ENCODE results near the gene FAM81B. TPM values are rescaled to one million over a fixed set of nuclear protein-coding genes. Genes with fewer than 3 reads are reported as not detected.
A peak's percentile ranks its signal among the peaks of the same experiment; 100 is the strongest.
"Not testable (repeated sequence)": the region's sequence is repeated elsewhere in the genome, so short reads cannot be mapped to it uniquely, and the experiment has no call there.

FAM81B gene
- total RNA-seq, 8 experiments from 2014 or later = 0.50 to 46.3 (median 6.0) TPM; not detected in 4

DNA sequence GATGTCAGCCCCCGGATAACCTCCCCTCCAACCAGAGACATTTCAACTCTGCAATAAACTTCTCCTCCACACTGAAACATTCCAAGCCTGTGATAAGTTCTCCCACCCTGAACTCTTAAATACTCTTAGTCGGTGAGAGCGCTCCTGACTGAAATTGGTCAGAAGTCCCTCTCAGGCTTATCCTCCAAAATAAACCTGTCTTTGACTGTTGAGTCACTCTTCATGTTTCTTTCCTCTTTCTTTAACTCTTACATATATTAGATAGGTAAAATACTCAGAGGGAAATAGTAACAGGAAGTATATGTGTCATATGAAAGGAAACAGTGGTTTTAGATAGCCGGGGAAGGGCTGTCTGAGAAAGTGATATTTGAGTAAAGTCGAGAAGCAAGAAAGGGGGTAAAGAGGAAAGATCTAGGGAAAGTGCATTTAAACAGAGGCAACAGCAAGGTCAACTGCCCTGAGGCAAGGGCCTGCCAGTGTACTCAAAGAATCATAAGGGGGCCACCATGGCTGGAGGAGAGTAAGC, 11.0 kb upstream of the FAM81B start:
- Histone ChIP-seq H3K27ac (no peak overlapping the region), H3K4me1 (replicated peaks in 1 of 2) (peaks cover 0 to 11% of the 10 kb centered on the region in 2 donors), H3K4me3 (no peak overlapping the region)
- in situ Hi-C loops (cut with MboI; ENCODE audit: low pct_unique_long_range_greater_than_20kb in 2 of 9, low sequenced_read_pairs in 9 of 9, unreplicated experiment in 9 of 9) = no loop called here
- no peak for ATAC-seq (replicated peaks in 6 of 8)
- 49 to 96% (median 88%) methylated on average over 1 to 5 of the region's 5 CpGs for WGBS, 10 experiments

DNA sequence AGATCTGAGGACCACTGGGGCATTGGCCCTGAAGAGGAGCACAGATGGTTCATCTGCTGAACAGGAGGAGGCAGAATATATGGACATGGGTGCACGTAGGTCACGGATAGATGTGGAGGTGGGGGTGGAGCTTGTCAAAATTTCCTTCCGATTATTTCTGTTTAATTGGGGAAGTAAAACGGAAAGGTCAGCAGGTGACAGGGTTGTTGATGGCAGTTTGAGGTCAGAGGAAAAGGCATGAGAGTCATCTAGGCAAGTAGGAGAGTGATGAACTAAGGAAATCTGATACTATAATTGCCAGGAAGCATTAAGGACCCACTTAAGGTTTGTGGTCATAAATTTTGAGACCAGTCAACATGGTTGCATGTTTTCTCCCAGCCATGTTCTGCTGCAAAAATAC, 8.4 kb upstream of the FAM81B start:
- 14 to 69% (median 35%) methylated on average over 1 to 4 of the region's 4 CpGs; no CpG with 5 or more reads in 2 of the 10 experiments for WGBS, 10 experiments
- Histone ChIP-seq H3K4me1 (replicated peaks in 1 of 2) (peaks cover 0 to 11% of the 10 kb centered on the region in 2 donors), H3K4me3 (no peak overlapping the region), H3K27ac (no peak overlapping the region)
- in situ Hi-C loops (cut with MboI; ENCODE audit: low pct_unique_long_range_greater_than_20kb in 2 of 9, low sequenced_read_pairs in 9 of 9, unreplicated experiment in 9 of 9) = no loop called here
- ATAC-seq (replicated peaks in 6 of 8) = peak in 5 of 8 experiments; percentile 43 to 96 (median 94)

DNA sequence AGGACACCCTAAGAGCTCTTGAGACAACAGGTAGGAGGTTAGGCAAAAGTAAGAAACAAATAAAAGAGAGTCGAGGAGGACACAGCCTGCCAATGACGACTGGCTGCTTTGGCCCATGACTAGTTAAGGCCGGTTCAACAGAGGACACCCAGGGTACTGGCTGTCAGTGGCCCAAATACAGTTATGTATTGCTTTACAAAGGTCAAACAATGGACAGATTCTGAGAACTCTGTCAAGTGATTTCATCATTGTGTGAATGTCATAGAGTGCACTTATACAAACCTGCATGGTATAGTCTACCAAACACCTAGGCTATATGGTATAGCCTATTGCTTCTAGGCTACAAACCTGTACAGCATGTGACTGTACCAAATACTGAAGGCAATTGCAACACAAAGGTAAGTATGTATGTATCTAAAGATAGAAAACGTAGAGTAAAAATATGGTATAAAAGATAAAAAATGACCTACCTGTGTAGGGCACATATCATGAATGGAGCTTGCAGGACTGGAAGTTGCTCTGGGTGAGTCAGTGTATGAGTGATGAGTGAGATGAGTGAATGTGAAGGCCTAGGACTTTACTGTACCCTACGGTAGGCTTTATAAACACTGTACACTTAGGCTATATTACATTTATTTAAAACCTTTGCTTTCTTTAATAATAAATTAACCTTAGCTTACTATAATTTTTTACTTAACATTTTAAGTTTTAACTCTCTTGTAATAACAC, 6.5 kb upstream of the FAM81B start:
- WGBS, 10 experiments = 33 to 100% (median 80%) methylated on average over 1 to 5 of the region's 5 CpGs; no CpG with 5 or more reads in 1 of the 10 experiments
- in situ Hi-C loops (cut with MboI; ENCODE audit: low pct_unique_long_range_greater_than_20kb in 2 of 9, low sequenced_read_pairs in 9 of 9, unreplicated experiment in 9 of 9) = no loop called here
- H3K4me3 ChIP-seq = no peak overlapping the region
- no peak overlapping the region for H3K27ac ChIP-seq
- peaks cover 0 to 11% of the 10 kb centered on the region in 2 donors for H3K4me1 ChIP-seq (replicated peaks in 1 of 2)
- ATAC-seq (replicated peaks in 6 of 8) = no peak

DNA sequence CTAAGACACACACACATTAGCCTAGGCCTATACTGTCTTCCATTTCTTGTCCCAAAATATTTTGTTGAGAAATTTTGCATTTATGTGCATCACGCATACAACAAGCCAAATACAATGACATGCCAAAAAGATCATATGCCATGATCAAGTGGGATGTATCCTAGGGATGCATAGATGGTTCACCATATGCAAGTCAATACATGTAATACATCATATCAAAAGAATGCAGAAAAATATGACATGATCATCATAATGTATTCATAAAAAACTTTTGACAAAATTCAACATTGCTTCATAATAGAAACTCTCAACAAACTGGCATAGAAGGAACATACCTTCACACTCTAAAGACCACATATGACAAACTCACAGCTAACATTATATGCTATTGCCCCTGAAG, 5.8 kb upstream of the FAM81B start:
- Histone ChIP-seq H3K4me3 (no peak overlapping the region), H3K4me1 (replicated peaks in 1 of 2) (peaks cover 0 to 11% of the 10 kb centered on the region in 2 donors), H3K27ac (no peak overlapping the region)
- 25 to 100% (median 93%) methylated on average over 1 of the region's 1 CpG; no CpG with 5 or more reads in 1 of the 10 experiments for WGBS, 10 experiments
- ATAC-seq (replicated peaks in 6 of 8) = no peak
- in situ Hi-C loops (cut with MboI; ENCODE audit: low pct_unique_long_range_greater_than_20kb in 2 of 9, low sequenced_read_pairs in 9 of 9, unreplicated experiment in 9 of 9) = no loop called here

DNA sequence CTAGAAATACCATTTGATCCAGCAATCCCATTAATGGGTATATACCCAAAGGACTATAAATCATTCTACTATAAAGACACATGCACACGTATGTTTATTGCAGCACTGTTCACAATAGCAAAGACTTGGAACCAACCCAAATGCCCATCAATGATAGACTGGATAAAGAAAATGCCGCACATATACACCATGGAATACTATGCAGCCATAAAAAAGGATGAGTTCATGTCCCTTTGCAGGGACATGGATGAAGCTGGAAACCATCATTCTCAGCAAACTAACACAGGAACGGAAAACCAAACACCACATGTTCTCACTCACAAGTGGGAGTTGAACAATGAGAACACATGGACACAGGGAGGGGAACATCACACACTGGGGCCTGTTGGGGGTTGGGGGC, 799 bp downstream of the FAM81B start:
- ATAC-seq (replicated peaks in 6 of 8); H3K27ac ChIP-seq; H3K4me1 ChIP-seq (replicated peaks in 1 of 2); in situ Hi-C loops (cut with MboI; ENCODE audit: low pct_unique_long_range_greater_than_20kb in 2 of 9, low sequenced_read_pairs in 9 of 9, unreplicated experiment in 9 of 9); H3K4me3 ChIP-seq: not testable (repeated sequence)
- 40 to 100% methylated on average over 1 of the region's 3 CpGs; no CpG with 5 or more reads in 8 of the 10 experiments for WGBS, 10 experiments

DNA sequence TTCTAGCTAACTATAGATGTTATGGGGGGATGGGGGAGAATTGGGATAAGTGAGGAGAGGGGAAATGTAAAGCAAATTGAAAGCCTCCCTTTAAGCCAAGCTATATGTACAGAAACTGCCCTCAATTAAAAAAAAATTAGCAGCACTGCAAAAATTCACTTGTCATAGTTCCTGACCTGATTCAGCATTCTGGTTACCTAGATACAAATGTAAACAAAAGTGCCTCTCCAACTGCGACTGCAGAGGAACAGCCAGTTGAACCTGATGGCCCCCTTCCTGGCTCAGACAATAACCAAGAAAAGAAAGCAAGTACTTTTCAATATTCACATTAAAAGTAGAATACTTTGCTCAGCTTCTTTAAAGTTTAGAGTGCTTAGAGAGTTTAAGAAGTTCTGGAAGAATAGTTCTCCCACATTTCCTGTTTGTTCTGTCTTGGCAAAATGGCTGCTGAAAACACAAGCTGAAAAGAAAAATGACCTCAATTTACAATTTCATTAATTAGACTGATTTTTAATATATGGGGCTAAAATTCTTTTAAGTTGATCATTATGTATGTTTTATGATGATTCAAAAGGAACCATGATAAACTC, 1.5 kb downstream of the FAM81B start:
- H3K4me3 ChIP-seq = peak overlapping the region in 1 of 5 donors; percentile 13
- no peaks in the 10 kb centered on the region for H3K4me1 ChIP-seq (replicated peaks in 1 of 2)
- peak in 6 of 8 experiments; percentile 22 to 69 (median 63) for ATAC-seq (replicated peaks in 6 of 8)
- in situ Hi-C loops (cut with MboI; ENCODE audit: low pct_unique_long_range_greater_than_20kb in 2 of 9, low sequenced_read_pairs in 9 of 9, unreplicated experiment in 9 of 9) = no loop called here
- WGBS, 10 experiments = 0 to 38% (median 20%) methylated on average over 1 of the region's 1 CpG; no CpG with 5 or more reads in 3 of the 10 experiments
- H3K27ac ChIP-seq = no peak overlapping the region

DNA sequence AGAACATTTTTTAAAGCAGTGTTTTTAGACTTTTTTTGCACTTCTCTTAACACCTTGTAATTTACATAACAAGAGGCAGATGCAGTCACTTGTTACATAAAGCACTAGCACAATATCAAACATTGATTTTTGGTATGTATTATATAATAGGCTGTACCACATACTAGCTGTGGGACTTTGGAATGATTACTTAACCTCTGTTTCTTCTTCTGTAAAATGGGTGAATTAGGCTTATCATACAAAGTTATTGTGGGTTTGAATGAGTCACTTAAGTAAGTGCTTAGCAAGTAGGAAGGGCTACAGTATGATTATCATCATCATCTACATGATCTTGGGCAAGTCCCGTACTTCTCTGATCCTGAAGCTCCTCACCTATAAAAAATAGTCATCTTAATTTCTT, 2.1 kb downstream of the FAM81B start:
- no peak overlapping the region for H3K4me3 ChIP-seq
- in situ Hi-C loops (cut with MboI; ENCODE audit: low pct_unique_long_range_greater_than_20kb in 2 of 9, low sequenced_read_pairs in 9 of 9, unreplicated experiment in 9 of 9) = no loop called here
- no peak overlapping the region for H3K27ac ChIP-seq
- no peaks in the 10 kb centered on the region for H3K4me1 ChIP-seq (replicated peaks in 1 of 2)
- 38 to 100% (median 83%) methylated on average over 1 of the region's 1 CpG; no CpG with 5 or more reads in 3 of the 10 experiments for WGBS, 10 experiments
- no peak for ATAC-seq (replicated peaks in 6 of 8)

DNA sequence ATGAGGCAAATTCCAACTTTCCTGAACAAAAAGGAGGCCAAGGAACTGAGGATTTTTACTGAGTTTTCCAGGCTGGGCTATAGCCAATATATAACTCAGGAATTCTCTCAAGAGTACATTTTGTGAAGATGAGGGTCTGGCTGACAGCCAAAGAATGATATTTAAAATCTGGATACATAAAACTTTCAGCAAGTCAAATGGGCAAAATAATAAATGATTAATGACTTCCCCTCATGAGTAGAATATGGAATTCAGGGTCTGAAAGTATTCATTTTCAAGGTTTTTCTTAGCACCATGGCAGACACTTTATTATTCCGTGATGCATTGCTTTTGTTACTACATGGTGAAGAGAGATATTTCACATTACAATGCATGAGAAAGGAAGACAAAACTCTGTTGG, 7.8 kb downstream of the FAM81B start:
- WGBS, 10 experiments = 30 to 100% (median 90%) methylated on average over 1 of the region's 1 CpG; no CpG with 5 or more reads in 2 of the 10 experiments
- in situ Hi-C loops (cut with MboI; ENCODE audit: low pct_unique_long_range_greater_than_20kb in 2 of 9, low sequenced_read_pairs in 9 of 9, unreplicated experiment in 9 of 9) = no loop called here
- no peak overlapping the region for H3K27ac ChIP-seq
- peaks cover 0 to 7% of the 10 kb centered on the region in 2 donors for H3K4me1 ChIP-seq (replicated peaks in 1 of 2)
- no peak overlapping the region for H3K4me3 ChIP-seq
- ATAC-seq (replicated peaks in 6 of 8) = no peak

DNA sequence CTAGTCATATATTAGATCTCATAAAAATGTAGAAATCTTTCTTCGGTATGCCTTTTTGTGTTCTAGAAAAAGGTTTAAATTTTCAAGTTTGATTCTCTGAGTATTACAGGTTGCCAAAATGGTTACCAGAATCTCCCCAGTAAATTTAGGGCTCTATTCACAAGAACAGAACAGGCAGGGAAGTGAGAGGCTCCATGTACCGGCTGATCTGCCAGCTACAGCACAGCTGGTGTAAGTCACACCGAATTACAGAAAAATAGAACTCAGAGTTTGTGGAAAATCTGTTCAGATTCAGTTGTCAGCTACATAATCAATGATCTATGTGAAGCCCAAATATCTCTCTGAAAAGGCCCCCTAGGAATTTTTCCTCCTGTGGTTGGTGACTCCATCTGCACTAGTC, 10.5 kb downstream of the FAM81B start:
- ATAC-seq (replicated peaks in 6 of 8) = no peak
- Histone ChIP-seq H3K4me1 (replicated peaks in 1 of 2) (peaks cover 0 to 7% of the 10 kb centered on the region in 2 donors), H3K27ac (no peak overlapping the region), H3K4me3 (no peak overlapping the region)
- WGBS, 10 experiments = 24 to 100% (median 68%) methylated on average over 1 to 3 of the region's 3 CpGs; no CpG with 5 or more reads in 1 of the 10 experiments
- in situ Hi-C loops (cut with MboI; ENCODE audit: low pct_unique_long_range_greater_than_20kb in 2 of 9, low sequenced_read_pairs in 9 of 9, unreplicated experiment in 9 of 9) = no loop called here

DNA sequence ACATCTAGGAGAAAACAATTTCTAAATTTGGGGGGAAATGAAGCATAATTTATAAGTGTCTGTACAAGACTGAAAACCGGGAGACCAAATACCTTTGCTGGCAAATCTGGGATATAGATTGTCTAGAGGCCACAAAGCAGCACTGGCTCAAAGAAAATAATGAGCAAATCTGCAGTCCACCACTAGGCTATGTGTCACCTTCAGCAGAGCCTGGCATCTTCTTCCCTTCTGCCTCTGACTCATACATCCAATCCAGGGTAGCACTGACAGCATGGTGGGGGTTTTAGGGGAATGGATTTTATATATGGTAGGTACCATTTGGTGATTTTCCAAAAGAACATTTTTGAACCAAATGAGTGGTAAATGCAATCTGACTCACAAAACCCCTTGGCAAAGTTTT, 12.8 kb downstream of the FAM81B start:
- ATAC-seq (replicated peaks in 6 of 8) = peak in 1 of 8 experiments; percentile 31
- H3K4me3 ChIP-seq = no peak overlapping the region
- peaks cover 0 to 7% of the 10 kb centered on the region in 2 donors for H3K4me1 ChIP-seq (replicated peaks in 1 of 2)
- in situ Hi-C loops (cut with MboI; ENCODE audit: low pct_unique_long_range_greater_than_20kb in 2 of 9, low sequenced_read_pairs in 9 of 9, unreplicated experiment in 9 of 9) = no loop called here
- no peak overlapping the region for H3K27ac ChIP-seq
- 0 to 100% (median 8%) methylated on average over 1 of the region's 1 CpG; no CpG with 5 or more reads in 5 of the 10 experiments for WGBS, 10 experiments

DNA sequence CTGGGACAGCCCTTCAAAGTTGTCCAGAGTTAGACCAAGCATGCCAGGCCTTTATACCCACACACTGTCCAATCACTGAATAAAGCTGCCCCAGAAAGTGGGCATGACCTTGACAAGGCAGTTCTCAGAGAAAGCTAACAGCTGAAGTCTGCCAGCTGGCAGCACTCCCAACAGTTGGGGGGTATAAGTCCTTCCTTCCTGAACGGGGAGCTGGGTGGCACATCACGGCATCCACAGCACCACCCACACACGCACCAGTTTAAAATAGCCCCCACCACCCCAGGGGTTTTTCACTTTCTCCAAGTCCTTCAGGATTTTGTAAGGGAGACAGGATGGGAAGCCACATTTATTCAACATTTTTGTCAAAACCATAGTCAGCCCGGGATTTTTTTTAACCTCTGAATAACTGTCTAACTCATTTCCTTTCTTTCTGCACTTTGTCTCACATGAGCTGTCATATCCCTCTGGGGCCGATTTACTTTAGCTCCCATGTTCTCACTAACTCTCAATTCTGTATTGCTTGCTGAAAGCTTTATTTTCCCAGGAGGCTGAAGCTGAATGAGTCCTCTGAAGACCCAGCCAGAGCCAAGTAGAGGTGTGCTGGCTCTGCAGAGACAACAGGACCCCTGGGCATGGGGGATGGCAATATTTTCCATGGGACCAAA, 15.4 kb downstream of the FAM81B start:
- H3K27ac ChIP-seq = no peak overlapping the region
- WGBS, 10 experiments = 0 to 93% (median 78%) methylated on average over 1 to 5 of the region's 5 CpGs; no CpG with 5 or more reads in 1 of the 10 experiments
- ATAC-seq (replicated peaks in 6 of 8) = no peak
- no peak overlapping the region for H3K4me3 ChIP-seq
- H3K4me1 ChIP-seq (replicated peaks in 1 of 2) = peaks cover 0 to 5% of the 10 kb centered on the region in 2 donors
- in situ Hi-C loops (cut with MboI; ENCODE audit: low pct_unique_long_range_greater_than_20kb in 2 of 9, low sequenced_read_pairs in 9 of 9, unreplicated experiment in 9 of 9) = no loop called here

DNA sequence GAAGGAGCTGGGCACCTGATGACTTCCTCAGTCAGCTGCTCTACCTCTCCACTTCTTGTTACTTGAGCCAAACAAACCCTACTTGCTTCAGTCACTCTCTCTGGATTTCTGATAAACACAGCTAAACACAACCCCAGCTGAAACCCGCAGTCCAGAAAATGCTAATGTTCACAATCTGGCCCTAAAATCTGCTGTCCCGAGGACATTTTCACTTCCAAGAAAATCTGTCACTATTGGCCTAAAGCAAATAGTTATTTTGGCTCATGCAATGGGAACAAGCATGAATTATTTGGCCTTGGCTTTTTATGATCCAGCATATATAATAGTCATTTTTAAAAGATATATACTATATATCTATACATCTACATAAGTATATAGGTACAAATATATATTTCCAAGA, 19.1 kb downstream of the FAM81B start:
- H3K27ac ChIP-seq = no peak overlapping the region
- no peaks in the 10 kb centered on the region for H3K4me1 ChIP-seq (replicated peaks in 1 of 2)
- H3K4me3 ChIP-seq = no peak overlapping the region
- 0 to 100% (median 75%) methylated on average over 1 to 2 of the region's 2 CpGs; no CpG with 5 or more reads in 2 of the 10 experiments for WGBS, 10 experiments
- no peak for ATAC-seq (replicated peaks in 6 of 8)
- in situ Hi-C loops (cut with MboI; ENCODE audit: low pct_unique_long_range_greater_than_20kb in 2 of 9, low sequenced_read_pairs in 9 of 9, unreplicated experiment in 9 of 9) = no loop called here

DNA sequence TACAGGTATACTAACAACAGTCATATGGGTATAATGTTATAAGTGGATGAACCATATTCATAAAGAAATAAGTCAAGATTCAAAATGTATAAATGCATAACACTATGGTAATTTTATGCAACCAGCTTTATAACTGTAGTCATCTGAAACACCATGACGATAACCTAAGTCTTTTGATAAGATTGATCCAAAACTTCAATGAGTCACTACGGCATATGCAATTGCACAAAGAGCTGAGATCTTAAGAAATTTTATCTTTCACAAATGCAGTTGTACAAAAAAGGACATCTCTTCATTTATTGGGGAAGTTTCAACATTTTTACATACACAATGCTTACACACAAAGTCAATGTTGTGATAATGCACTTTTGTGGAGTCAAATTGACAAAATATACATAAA, 20.3 kb downstream of the FAM81B start:
- in situ Hi-C loops (cut with MboI; ENCODE audit: low pct_unique_long_range_greater_than_20kb in 2 of 9, low sequenced_read_pairs in 9 of 9, unreplicated experiment in 9 of 9) = no loop called here
- Histone ChIP-seq H3K4me1 (replicated peaks in 1 of 2) (no peaks in the 10 kb centered on the region), H3K27ac (no peak overlapping the region), H3K4me3 (no peak overlapping the region)
- WGBS, 10 experiments = 26 to 100% (median 81%) methylated on average over 1 to 2 of the region's 2 CpGs
- ATAC-seq (replicated peaks in 6 of 8) = peak in 1 of 8 experiments; percentile 66
